CD14-positive monocyte (primary cell): ENCODE data around the gene LDLRAD4. TPM values are rescaled to one million over a fixed set of nuclear protein-coding genes. Genes with fewer than 3 reads are reported as not detected.

Source experiments
- DNase-seq, 3 donors: peaks; one replicate each; pipeline ENCODE4 v3.0.0-alpha.2; 2011 to 2022
- H2AFZ ChIP-seq: 2 replicates; pipeline ENCODE4 v1.6.0; 2012; ENCODE audit warnings: mild to moderate bottlenecking, low read depth, low read length, inconsistent platforms; ENCODE audit not compliant: insufficient read depth, poor library complexity, severe bottlenecking
- H3K27ac ChIP-seq, 2 donors: 1 replicate in 1 of 2; 2 replicates in 1 of 2; pipeline ENCODE4 v1.5.1; 2012 to 2013; ENCODE audit warnings: low read length in 2 of 2, control low read depth in 1 of 2, inconsistent platforms in 1 of 2, low read depth in 1 of 2, mild to moderate bottlenecking in 1 of 2
- H3K27me3 ChIP-seq, 2 donors: one replicate each; pipeline versions ENCODE4 v1.6.0 to v1.6.1; 2011 to 2013; ENCODE audit warnings: low read length in 2 of 2; ENCODE audit not compliant: control insufficient read depth in 2 of 2, insufficient read depth in 2 of 2
- H3K36me3 ChIP-seq, 2 donors: replicated peaks in 1 of 2; 1 replicate in 1 of 2; 2 replicates in 1 of 2; pipeline versions ENCODE4 v1.5.1 to v1.6.1; 2012 to 2013; ENCODE audit warnings: low read length in 2 of 2, control low read depth in 1 of 2, inconsistent platforms in 1 of 2, mild to moderate bottlenecking in 1 of 2; ENCODE audit not compliant: insufficient read depth in 2 of 2, control insufficient read depth in 1 of 2
- H3K4me1 ChIP-seq, 2 donors: 1 replicate in 1 of 2; 2 replicates in 1 of 2; pipeline versions ENCODE4 v1.5.1 to v1.6.1; 2012 to 2013; ENCODE audit warnings: low read length in 2 of 2, control low read depth in 1 of 2, inconsistent platforms in 1 of 2, mild to moderate bottlenecking in 1 of 2, moderate library complexity in 1 of 2; ENCODE audit not compliant: insufficient read depth in 2 of 2, control insufficient read depth in 1 of 2
- H3K4me2 ChIP-seq: replicated peaks from 2 replicates; pipeline ENCODE3; 2012; ENCODE audit warnings: low read length, moderate library complexity, mild to moderate bottlenecking; ENCODE audit not compliant: poor library complexity, severe bottlenecking; ENCODE audit errors: extremely low read depth
- H3K4me3 ChIP-seq, 3 experiments: fragments of 200-600 bp in 1 of 3; sonication (generic) in 1 of 3; replicated peaks in 1 of 3; 1 replicate in 2 of 3; 2 replicates in 1 of 3; pipeline ENCODE4 v1.5.1; 2011 to 2013; ENCODE audit warnings: low read length in 3 of 3, mild to moderate bottlenecking in 3 of 3, control low read depth in 2 of 3, low read depth in 2 of 3, inconsistent platforms in 1 of 3, moderate library complexity in 1 of 3
- H3K79me2 ChIP-seq: 2 replicates; pipeline ENCODE4 v1.6.0; 2012; ENCODE audit warnings: mild to moderate bottlenecking, control low read depth, inconsistent platforms, low read length, moderate library complexity; ENCODE audit not compliant: insufficient read depth
- H3K9ac ChIP-seq: 2 replicates; pipeline ENCODE4 v1.6.0; 2017; ENCODE audit warnings: low read length, mild to moderate bottlenecking; ENCODE audit not compliant: insufficient read depth, poor library complexity, severe bottlenecking
- H3K9me3 ChIP-seq, 2 donors: replicated peaks in 1 of 2; 1 replicate in 1 of 2; 2 replicates in 1 of 2; pipeline versions ENCODE4 v1.5.1 to v1.6.1; 2012 to 2013; ENCODE audit warnings: low read length in 2 of 2, control low read depth in 1 of 2; ENCODE audit not compliant: control insufficient read depth in 1 of 2, insufficient read depth in 1 of 2
- H4K20me1 ChIP-seq: 2 replicates; pipeline ENCODE4 v1.6.0; 2012; ENCODE audit warnings: mild to moderate bottlenecking, low read length, control low read depth, moderate library complexity; ENCODE audit not compliant: insufficient read depth
- H3K27ac Mint-ChIP-seq, 7 donors: one replicate each; pipeline ENCODE4 v1.8.0; 2020; ENCODE audit warnings: mild to moderate bottlenecking in 7 of 7, mixed read lengths in 7 of 7, moderate library complexity in 6 of 7, inconsistent platforms in 2 of 7
- H3K27me3 Mint-ChIP-seq, 3 donors: one replicate each; pipeline ENCODE4 v1.8.0; 2021 to 2022; ENCODE audit warnings: low read depth in 3 of 3, mild to moderate bottlenecking in 3 of 3, mixed read lengths in 3 of 3, moderate library complexity in 3 of 3, inconsistent platforms in 1 of 3
- H3K36me3 Mint-ChIP-seq, 2 donors: one replicate each; pipeline ENCODE4 v1.8.0; 2020; ENCODE audit warnings: mixed read lengths in 2 of 2, inconsistent platforms in 1 of 2, mild to moderate bottlenecking in 1 of 2
- H3K4me1 Mint-ChIP-seq: one replicate; pipeline ENCODE4 v1.8.0; 2020; ENCODE audit warnings: mild to moderate bottlenecking, mixed read lengths
- H3K4me3 Mint-ChIP-seq, 2 donors: one replicate each; pipeline ENCODE4 v1.8.0; 2020; ENCODE audit warnings: mild to moderate bottlenecking in 2 of 2, mixed read lengths in 2 of 2, moderate library complexity in 1 of 2
- H3K9me3 Mint-ChIP-seq, 7 donors: one replicate each; pipeline ENCODE4 v1.8.0; 2020 to 2022; ENCODE audit warnings: mixed read lengths in 7 of 7, mild to moderate bottlenecking in 6 of 7, moderate library complexity in 6 of 7, inconsistent platforms in 2 of 7
- WGBS: methylation state at CpG from one replicate; pipeline ENCODE4 v1.1.5; 2013; ENCODE audit warnings: missing lambda C conversion rate; ENCODE audit not compliant: insufficient coverage; 5-methylcytosine and 5-hydroxymethylcytosine counted together
- intact Hi-C, 2 donors: fragments of 100-400 bp; cut with micrococcal nuclease; formaldehyde crosslinking; loops; one replicate each; pipeline versions ENCODE4 v1.15.0 to v1.15.1; 2023
- polyA plus RNA-seq, 3 donors: library from polyadenylated mRNA; depleted of rRNA in 1 of 3; unstranded in 2 of 3; stranded (reverse) in 1 of 3; fragments of 300-500 nt in 2 of 3; fragments of >200 nt in 1 of 3; fragmentation: Illumina TruSeq in 2 of 3; gene quantifications; 1 replicate in 2 of 3; 2 replicates in 1 of 3; pipeline ENCODE4 v1.2.3, GENCODE V29; 2012 to 2021
- TF ChIP-seq, protein P1 (sequence below): fragments of 200-600 bp; IDR thresholded peaks from one replicate; pipeline ENCODE4 v1.8.0; 2022; ENCODE audit warnings: antibody characterized with exemption, mild to moderate bottlenecking

Gene LDLRAD4
- polyA plus RNA-seq, 3 donors = 13.5 to 15.4 (median 13.8) TPM

DNA sequence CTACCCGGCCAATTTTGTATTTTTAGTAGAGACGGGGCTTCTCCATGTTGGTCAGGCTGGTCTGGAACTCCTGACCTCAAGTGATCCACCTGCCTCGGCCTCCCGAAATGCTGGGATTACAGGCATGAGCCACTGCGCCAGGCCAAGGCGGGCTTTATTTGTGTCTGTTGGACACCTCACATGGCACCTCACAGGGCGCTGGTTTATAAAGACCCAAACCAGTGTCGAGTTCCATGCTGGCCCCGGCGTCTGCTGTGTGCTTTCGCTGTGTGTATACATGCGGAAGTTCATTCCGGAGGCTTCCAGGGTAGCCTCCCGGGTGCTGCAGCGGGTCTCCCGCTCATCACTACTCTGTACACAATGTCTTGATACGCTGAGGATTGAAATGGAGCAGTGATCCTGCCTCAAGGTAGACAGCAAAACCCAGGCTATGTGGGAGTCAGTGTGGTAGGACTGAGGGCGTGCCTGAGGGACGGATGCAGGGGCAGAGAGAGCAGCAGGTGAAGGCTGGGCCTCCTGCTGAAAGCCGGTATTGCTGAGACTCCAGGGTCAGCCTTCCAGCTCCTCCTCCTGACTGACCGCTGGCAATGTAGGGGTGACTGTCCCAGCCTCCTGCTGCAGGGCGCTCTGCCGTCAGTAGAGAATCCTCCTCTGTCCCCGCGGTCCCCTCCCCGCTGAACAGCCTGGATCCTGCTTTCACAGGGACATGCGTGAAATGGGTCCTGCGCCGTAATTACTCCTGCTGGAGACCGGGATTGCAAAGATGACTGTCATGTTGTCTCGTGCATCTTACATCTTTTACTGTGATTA is 22.7 kb downstream of the LDLRAD4 start:
- Mint-ChIP-seq H3K4me3 (no peak overlapping the region), H3K27me3 (peaks cover 0 to 4% (median 0%) of the 10 kb centered on the region in 3 donors), H3K4me1 (no peaks in the 10 kb centered on the region), H3K9me3 (peaks cover 0 to 3% (median 0%) of the 10 kb centered on the region in 7 donors), H3K36me3 (no peaks in the 10 kb centered on the region), H3K27ac (peak overlapping the region in 2 of 7 donors; percentile 15 to 16)
- Histone ChIP-seq H3K4me3 (no peak overlapping the region), H3K27ac (no peak overlapping the region), H3K9me3 (no peaks in the 10 kb centered on the region), H3K9ac (no peak overlapping the region), H4K20me1 (peaks cover 38% of the 10 kb centered on the region), H3K4me1 (no peaks in the 10 kb centered on the region), H3K36me3 (no peaks in the 10 kb centered on the region), H3K27me3 (no peaks in the 10 kb centered on the region), H3K4me2 (no peak overlapping the region), H2AFZ (no peak overlapping the region), H3K79me2 (no peaks in the 10 kb centered on the region)
- WGBS = 95% methylated on average over 25 of the region's 31 CpGs
- intact Hi-C loops = no loop called here
- no peak for DNase-seq
- TF ChIP-seq, protein P1, sequence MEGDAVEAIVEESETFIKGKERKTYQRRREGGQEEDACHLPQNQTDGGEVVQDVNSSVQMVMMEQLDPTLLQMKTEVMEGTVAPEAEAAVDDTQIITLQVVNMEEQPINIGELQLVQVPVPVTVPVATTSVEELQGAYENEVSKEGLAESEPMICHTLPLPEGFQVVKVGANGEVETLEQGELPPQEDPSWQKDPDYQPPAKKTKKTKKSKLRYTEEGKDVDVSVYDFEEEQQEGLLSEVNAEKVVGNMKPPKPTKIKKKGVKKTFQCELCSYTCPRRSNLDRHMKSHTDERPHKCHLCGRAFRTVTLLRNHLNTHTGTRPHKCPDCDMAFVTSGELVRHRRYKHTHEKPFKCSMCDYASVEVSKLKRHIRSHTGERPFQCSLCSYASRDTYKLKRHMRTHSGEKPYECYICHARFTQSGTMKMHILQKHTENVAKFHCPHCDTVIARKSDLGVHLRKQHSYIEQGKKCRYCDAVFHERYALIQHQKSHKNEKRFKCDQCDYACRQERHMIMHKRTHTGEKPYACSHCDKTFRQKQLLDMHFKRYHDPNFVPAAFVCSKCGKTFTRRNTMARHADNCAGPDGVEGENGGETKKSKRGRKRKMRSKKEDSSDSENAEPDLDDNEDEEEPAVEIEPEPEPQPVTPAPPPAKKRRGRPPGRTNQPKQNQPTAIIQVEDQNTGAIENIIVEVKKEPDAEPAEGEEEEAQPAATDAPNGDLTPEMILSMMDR = no peak

DNA sequence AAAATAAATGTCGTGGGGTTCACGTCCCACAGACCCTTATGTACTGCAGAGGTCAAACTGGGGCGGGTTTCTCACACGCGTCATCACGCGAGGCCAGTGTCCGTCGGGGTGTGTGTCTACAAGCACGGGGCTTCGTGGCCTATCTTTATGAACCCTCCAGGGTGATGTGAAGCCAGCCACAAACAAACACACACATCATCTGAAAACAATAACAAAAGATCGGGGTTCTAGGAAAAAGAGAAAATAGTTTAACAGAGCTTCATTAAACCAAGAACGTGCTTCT is 23.3 kb downstream of the LDLRAD4 start:
- intact Hi-C loops = no loop called here
- Histone ChIP-seq H3K9ac (no peak overlapping the region), H3K79me2 (no peaks in the 10 kb centered on the region), H3K4me2 (no peak overlapping the region), H3K27ac (no peak overlapping the region), H3K4me1 (no peaks in the 10 kb centered on the region), H2AFZ (no peak overlapping the region), H3K36me3 (no peaks in the 10 kb centered on the region), H4K20me1 (peaks cover 33% of the 10 kb centered on the region), H3K9me3 (no peaks in the 10 kb centered on the region), H3K27me3 (no peaks in the 10 kb centered on the region), H3K4me3 (no peak overlapping the region)
- Mint-ChIP-seq H3K27ac (peak overlapping the region in 1 of 7 donors; percentile 15), H3K4me1 (no peaks in the 10 kb centered on the region), H3K36me3 (no peaks in the 10 kb centered on the region), H3K4me3 (no peak overlapping the region), H3K9me3 (peaks cover 0 to 3% (median 0%) of the 10 kb centered on the region in 7 donors), H3K27me3 (peaks cover 0 to 4% (median 0%) of the 10 kb centered on the region in 3 donors)
- 97% methylated on average over 11 of the region's 13 CpGs for WGBS
- TF ChIP-seq, protein P1 = no peak
- no peak for DNase-seq
